ENCODE measurements around the gene SLC35D1. TPM values are rescaled to one million over a fixed set of nuclear protein-coding genes. Genes with fewer than 3 reads are reported as not detected.

Gene SLC35D1
- total and polyA plus RNA-seq, 9 of the 15 experiments (the other 6 are each of a cell fraction or from before 2014, with no cell fraction given): 2.3 to 10.4 (median 6.4) TPM

- Histone ChIP-seq H3K79me2 (ENCODE audit: control insufficient read depth, insufficient read depth, low read length) (no peaks in the 10 kb centered on the region), H3K27ac (ENCODE audit: extremely low read depth, low read depth, low read length) (no peak overlapping the region), H3K9me3 (replicated peaks; ENCODE audit: control insufficient read depth, insufficient read depth, low read depth, low read length) (no peaks in the 10 kb centered on the region), H3K4me1 (replicated peaks in 1 of 2; ENCODE audit: control insufficient read depth in 2 of 2, insufficient read depth in 2 of 2, low read length in 2 of 2) (no peaks in the 10 kb centered on the region), H4K20me1 (replicated peaks; ENCODE audit: control insufficient read depth, insufficient read depth, low read length) (no peaks in the 10 kb centered on the region), H3K4me3 (no peak overlapping the region), H3K9ac (ENCODE audit: insufficient read depth in 1 of 2, low read depth in 2 of 2, low read length in 2 of 2) (no peak overlapping the region), H2AFZ (ENCODE audit: low read depth, low read length) (no peak overlapping the region), H3K27me3 (ENCODE audit: control insufficient read depth in 2 of 2, insufficient read depth in 2 of 2, low read length in 2 of 2) (no peaks in the 10 kb centered on the region), H3K9me1 (ENCODE audit: control insufficient read depth, insufficient read depth, low read length) (no peaks in the 10 kb centered on the region), H3K4me2 (ENCODE audit: insufficient read depth, low read length) (no peak overlapping the region), H3K36me3 (ENCODE audit: control insufficient read depth, insufficient read depth, low read length) (peaks cover 86% of the 10 kb centered on the region)
- no peak for FAIRE-seq
- POLR2A ChIA-PET: interaction anchor here (0.6 kb wide), 1 partner anchor 404 kb away, joined by 3 read pairs; no protein-coding TSS in a partner anchor
- in situ Hi-C loops (cut with MboI): loop anchor here (25.0 kb wide), 1 partner anchor 509 kb away; no protein-coding TSS in a partner anchor
- intact Hi-C loops (cut with micrococcal nuclease): no loop called here
- no peak for DNase-seq (ENCODE audit: extremely low read depth in 1 of 4, low spot score in 3 of 4)
- CTCF ChIA-PET (ENCODE audit: low intra/inter-chr PET ratio): no interaction called here
- TF ChIP-seq ZC3H11A (IDR thresholded peaks at IDR 0.05; ENCODE audit: low read depth, low read length) (no peak), CREM (IDR thresholded peaks at IDR 0.05; ENCODE audit: low read depth) (no peak), RBFOX2 (IDR thresholded peaks at IDR 0.05; ENCODE audit: low read depth, low read length) (no peak), NR2C2 (CRISPR knock-in tag; IDR thresholded peaks at IDR 0.05) (no peak), NR2C2 (tag; IDR thresholded peaks at IDR 0.05) (no peak), ZNF830 (CRISPR knock-in tag; IDR thresholded peaks at IDR 0.05) (no peak), E2F3 (CRISPR knock-in tag; IDR thresholded peaks at IDR 0.05) (no peak), NELFE (IDR thresholded peaks at IDR 0.05; ENCODE audit: insufficient read depth, insufficient read length) (no peak), PRMT5 (CRISPR knock-in tag; IDR thresholded peaks at IDR 0.05) (no peak), FOXA3 (CRISPR knock-in tag; conservative IDR thresholded peaks at IDR 0.05 in 1 of 2, IDR thresholded peaks at IDR 0.05 in 1 of 2) (no peak), HNRNPK (IDR thresholded peaks at IDR 0.05; ENCODE audit: low read depth, low read length, poor library complexity, severe bottlenecking) (no peak)
- TF ChIP-seq, protein P1, sequence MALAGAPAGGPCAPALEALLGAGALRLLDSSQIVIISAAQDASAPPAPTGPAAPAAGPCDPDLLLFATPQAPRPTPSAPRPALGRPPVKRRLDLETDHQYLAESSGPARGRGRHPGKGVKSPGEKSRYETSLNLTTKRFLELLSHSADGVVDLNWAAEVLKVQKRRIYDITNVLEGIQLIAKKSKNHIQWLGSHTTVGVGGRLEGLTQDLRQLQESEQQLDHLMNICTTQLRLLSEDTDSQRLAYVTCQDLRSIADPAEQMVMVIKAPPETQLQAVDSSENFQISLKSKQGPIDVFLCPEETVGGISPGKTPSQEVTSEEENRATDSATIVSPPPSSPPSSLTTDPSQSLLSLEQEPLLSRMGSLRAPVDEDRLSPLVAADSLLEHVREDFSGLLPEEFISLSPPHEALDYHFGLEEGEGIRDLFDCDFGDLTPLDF (CRISPR knock-in tag; IDR thresholded peaks at IDR 0.05): no peak
- no peak for ATAC-seq
- BruUV-seq (replicated peaks): no TSS peak
These were observed 75.7 kb downstream of the SLC35D1 start for GRCh38 chr1:66978201-66978600.
